Type B pancreatic cell (in vitro differentiated cells): Measurements from ENCODE around the gene COG1. TPM values are rescaled to one million over a fixed set of nuclear protein-coding genes. Genes with fewer than 3 reads are reported as not detected.

Experiments used
- DNase-seq: peaks from one replicate; pipeline ENCODE4 v3.0.0; 2021; ENCODE audit warnings: mixed read lengths; ENCODE audit not compliant: unreplicated experiment; ENCODE audit errors: extremely low spot score
- H3K27ac Mint-ChIP-seq: 2 replicates; pipeline ENCODE4 v1.8.0; 2021; ENCODE audit warnings: mild to moderate bottlenecking, mixed read lengths
- H3K27me3 Mint-ChIP-seq: 2 replicates; pipeline ENCODE4 v1.8.0; 2021; ENCODE audit warnings: mixed read lengths
- H3K36me3 Mint-ChIP-seq: 2 replicates; pipeline ENCODE4 v1.8.0; 2021; ENCODE audit warnings: mixed read lengths
- H3K4me1 Mint-ChIP-seq: one replicate; pipeline ENCODE4 v1.8.0; 2021; ENCODE audit warnings: mixed read lengths; ENCODE audit not compliant: unreplicated experiment
- H3K4me3 Mint-ChIP-seq: 2 replicates; pipeline ENCODE4 v1.8.0; 2021; ENCODE audit warnings: mild to moderate bottlenecking, mixed read lengths
- H3K9me3 Mint-ChIP-seq: 2 replicates; pipeline ENCODE4 v1.8.0; 2021; ENCODE audit warnings: mixed read lengths
- total RNA-seq: library from RNA; stranded (reverse); gene quantifications from 2 replicates; pipeline ENCODE4 v1.2.1, GENCODE V29; 2021; ENCODE audit warnings: low replicate concordance
- TF ChIP-seq, protein P1 (sequence below): fragments of 200-600 bp; sonication (generic); conservative IDR thresholded peaks from 2 replicates; pipeline ENCODE4 v1.5.0; 2021; ENCODE audit warnings: antibody characterized with exemption, mild to moderate bottlenecking

Gene COG1
- total RNA-seq, 1 donor from 2014 or later = 36.5 TPM

GRCh38 chr17:73179387-73179786 lies 13.5 kb upstream of the COG1 start:
- Mint-ChIP-seq H3K27me3 (no peaks in the 10 kb centered on the region), H3K4me1 (peaks cover 4% of the 10 kb centered on the region), H3K9me3 (no peaks in the 10 kb centered on the region), H3K27ac (no peak overlapping the region), H3K4me3 (no peak overlapping the region), H3K36me3 (no peaks in the 10 kb centered on the region)
- DNase-seq = no peak
- TF ChIP-seq, protein P1, sequence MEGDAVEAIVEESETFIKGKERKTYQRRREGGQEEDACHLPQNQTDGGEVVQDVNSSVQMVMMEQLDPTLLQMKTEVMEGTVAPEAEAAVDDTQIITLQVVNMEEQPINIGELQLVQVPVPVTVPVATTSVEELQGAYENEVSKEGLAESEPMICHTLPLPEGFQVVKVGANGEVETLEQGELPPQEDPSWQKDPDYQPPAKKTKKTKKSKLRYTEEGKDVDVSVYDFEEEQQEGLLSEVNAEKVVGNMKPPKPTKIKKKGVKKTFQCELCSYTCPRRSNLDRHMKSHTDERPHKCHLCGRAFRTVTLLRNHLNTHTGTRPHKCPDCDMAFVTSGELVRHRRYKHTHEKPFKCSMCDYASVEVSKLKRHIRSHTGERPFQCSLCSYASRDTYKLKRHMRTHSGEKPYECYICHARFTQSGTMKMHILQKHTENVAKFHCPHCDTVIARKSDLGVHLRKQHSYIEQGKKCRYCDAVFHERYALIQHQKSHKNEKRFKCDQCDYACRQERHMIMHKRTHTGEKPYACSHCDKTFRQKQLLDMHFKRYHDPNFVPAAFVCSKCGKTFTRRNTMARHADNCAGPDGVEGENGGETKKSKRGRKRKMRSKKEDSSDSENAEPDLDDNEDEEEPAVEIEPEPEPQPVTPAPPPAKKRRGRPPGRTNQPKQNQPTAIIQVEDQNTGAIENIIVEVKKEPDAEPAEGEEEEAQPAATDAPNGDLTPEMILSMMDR = no peak

- peaks cover 4% of the 10 kb centered on the region for H3K4me1 Mint-ChIP-seq
- no peaks in the 10 kb centered on the region for H3K27me3 Mint-ChIP-seq
- H3K36me3 Mint-ChIP-seq = no peaks in the 10 kb centered on the region
- TF ChIP-seq, protein P1 = no peak
- no peak overlapping the region for H3K4me3 Mint-ChIP-seq
- no peaks in the 10 kb centered on the region for H3K9me3 Mint-ChIP-seq
- H3K27ac Mint-ChIP-seq = no peak overlapping the region
- no peak for DNase-seq
These were observed 13.0 kb upstream of the COG1 start for GRCh38 chr17:73179878-73180277.

GRCh38 chr17:73182616-73183310 lies 10.1 kb upstream of the COG1 start:
- H3K4me3 Mint-ChIP-seq = no peak overlapping the region
- DNase-seq = no peak
- H3K36me3 Mint-ChIP-seq = no peaks in the 10 kb centered on the region
- peaks cover 4% of the 10 kb centered on the region for H3K4me1 Mint-ChIP-seq
- TF ChIP-seq, protein P1 = no peak
- no peaks in the 10 kb centered on the region for H3K9me3 Mint-ChIP-seq
- peak overlapping the region; percentile 40 for H3K27ac Mint-ChIP-seq
- no peaks in the 10 kb centered on the region for H3K27me3 Mint-ChIP-seq

GRCh38 chr17:73184136-73184993 lies 8.5 kb upstream of the COG1 start:
- no peak overlapping the region for H3K4me3 Mint-ChIP-seq

GRCh38 chr17:73186283-73187050 lies 6.4 kb upstream of the COG1 start:
- Mint-ChIP-seq H3K4me3 (no peak overlapping the region), H3K27ac (no peak overlapping the region), H3K36me3 (no peaks in the 10 kb centered on the region), H3K4me1 (peaks cover 7% of the 10 kb centered on the region), H3K27me3 (no peaks in the 10 kb centered on the region), H3K9me3 (no peaks in the 10 kb centered on the region)
- DNase-seq = no peak
- TF ChIP-seq, protein P1 = no peak

More at GRCh38 chr17:73184136-73184993, 8.5 kb upstream of the COG1 start:
- peaks cover 4% of the 10 kb centered on the region for H3K4me1 Mint-ChIP-seq
- no peak for DNase-seq
- H3K9me3 Mint-ChIP-seq = no peaks in the 10 kb centered on the region
- H3K27ac Mint-ChIP-seq = no peak overlapping the region
- TF ChIP-seq, protein P1 = no peak
- H3K36me3 Mint-ChIP-seq = no peaks in the 10 kb centered on the region
- H3K27me3 Mint-ChIP-seq = no peaks in the 10 kb centered on the region
